HCEC 1CT (cell line): Measurements from ENCODE around the gene WDR5B.

Experiments used
- DNase-seq: peaks from one replicate; pipeline ENCODE4 v3.0.0-alpha.2; 2017

WDR5B gene

GRCh38 chr3:122365073-122365472 is 50.8 kb downstream of the WDR5B start:
- no peak for DNase-seq

- no peak for DNase-seq
Measured at GRCh38 chr3:122364490-122364889, 51.4 kb downstream of the WDR5B start.
